Stimulated activated CD8-positive, alpha-beta memory T cell treated with anti-CD3 and anti-CD28 coated beads, Interleukin-7, amount 100 ng/mL, for 4 hours (primary cell): ENCODE results near the gene MICALL2.

ENCODE experiments used
- DNase-seq, 2 donors: peaks; one replicate each; pipeline ENCODE4 v3.0.0-alpha.2; 2020; ENCODE audit warnings: low read depth in 2 of 2

MICALL2 gene

DNA sequence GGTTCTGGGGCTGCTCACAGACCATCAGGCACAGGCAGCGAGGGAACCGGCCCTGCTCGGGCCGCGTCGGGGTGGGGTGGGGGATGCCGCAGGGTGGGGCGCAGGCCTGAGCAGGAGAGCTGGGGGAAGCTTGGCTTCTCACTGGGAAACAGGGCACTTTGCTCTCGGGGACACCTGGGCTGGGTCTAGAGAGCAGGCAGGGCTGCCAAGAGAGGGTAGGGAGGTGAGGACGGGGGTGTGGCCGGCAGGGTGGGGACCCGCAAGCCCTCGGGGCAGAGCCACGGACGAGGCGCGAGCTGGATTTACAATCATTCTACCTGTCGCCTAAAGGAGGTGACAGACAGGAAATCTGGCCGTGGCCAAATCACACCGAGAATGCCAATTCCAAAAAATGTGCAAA lies 33.9 kb upstream of the MICALL2 start:
- DNase-seq: no peak

DNA sequence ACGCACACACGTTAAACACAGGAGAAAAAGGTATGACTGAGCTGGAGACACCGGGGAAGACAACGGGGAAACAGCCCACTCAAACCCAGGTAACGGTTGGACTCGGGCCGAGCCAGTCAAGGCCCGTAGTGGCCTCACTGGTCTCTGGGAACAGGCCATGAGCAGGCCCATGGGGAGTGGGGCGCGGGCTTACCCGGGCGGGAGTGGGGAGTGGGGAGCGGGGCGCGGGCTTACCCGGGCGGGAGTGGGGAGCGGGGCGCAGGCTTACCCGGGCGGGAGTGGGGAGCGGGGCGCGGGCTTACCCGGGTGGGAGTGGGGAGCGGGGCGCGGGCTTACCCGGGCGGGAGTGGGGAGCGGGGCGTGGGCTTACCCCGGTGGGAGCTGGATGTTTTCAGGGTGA lies 33.4 kb upstream of the MICALL2 start:
- no peak for DNase-seq

DNA sequence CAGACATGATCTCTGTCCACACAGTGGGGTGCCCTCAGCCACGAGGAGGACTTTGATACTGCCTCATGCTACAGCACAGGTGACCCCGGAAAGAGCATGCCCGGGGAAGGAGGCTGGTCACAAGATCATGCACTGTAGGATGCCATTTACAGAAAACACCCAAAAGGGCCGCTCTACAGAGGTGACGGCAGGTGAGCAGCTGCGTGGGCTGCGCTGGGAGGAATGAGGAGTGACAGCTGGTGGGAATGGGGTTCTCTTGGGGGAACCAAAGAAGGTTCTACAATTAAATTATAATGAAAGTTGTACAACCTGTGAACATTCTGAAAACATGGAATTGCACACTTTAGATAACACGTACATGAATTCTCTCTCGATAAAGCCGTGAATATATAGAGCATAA lies 33.0 kb upstream of the MICALL2 start:
- DNase-seq: no peak

DNA sequence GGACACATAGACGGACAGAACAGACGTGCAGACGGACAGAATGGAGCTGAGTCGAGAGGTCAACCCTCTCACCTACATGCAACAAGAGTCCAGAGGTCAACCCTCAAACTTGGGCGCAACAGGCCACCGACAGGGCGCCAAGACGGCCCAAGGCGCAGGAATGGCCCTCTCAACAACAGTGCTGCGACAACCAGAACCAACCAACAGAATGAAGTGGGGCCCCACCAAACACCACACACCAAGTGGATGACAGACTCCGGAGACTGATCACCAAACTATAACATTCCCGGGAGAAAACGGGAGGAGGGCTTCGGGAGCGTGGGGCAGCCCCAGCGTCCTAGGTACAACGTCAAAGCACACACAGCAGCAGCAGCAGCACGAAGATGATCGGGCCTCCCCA lies 31.6 kb upstream of the MICALL2 start:
- DNase-seq: no peak

DNA sequence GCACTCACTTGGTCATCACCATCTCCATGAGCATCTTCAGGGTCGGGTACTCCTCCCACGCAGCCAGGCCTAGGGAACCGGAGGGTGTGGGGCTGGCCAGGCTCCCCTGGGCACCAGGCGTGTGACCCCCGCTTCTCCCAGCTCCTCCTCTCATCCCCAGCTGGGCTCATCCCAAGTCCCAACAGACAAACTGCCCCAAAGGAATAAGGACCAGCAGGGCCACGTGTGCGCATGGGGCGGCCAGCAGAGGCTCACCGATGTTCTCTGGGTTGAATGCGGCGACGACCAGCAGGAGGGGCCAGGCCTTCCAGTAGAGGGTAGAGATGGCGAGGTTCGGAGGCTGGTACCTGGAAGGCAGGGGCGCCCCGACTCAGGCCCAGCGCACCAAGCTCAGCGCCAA lies 30.1 kb upstream of the MICALL2 start:
- DNase-seq: no peak

DNA sequence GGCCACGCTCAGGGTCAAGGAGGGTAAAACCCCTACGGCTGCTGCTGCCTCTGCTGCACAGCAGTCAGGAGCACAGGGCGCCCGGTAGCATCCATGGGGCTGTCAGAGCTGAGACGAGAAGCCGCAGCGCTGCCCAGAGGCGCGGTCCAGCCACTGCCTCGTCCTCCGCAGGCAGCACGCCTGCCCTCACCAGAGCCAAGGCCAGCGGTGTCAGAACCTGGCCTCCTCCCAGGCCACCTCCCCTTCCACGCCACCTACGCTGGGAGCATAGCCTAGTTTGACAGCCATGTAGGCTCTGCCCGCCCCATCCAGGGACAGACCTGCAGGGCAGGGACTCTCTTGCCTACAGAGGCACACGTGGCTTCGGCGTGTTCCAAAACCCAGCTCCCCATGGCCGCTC lies 28.7 kb upstream of the MICALL2 start:
- no peak for DNase-seq

DNA sequence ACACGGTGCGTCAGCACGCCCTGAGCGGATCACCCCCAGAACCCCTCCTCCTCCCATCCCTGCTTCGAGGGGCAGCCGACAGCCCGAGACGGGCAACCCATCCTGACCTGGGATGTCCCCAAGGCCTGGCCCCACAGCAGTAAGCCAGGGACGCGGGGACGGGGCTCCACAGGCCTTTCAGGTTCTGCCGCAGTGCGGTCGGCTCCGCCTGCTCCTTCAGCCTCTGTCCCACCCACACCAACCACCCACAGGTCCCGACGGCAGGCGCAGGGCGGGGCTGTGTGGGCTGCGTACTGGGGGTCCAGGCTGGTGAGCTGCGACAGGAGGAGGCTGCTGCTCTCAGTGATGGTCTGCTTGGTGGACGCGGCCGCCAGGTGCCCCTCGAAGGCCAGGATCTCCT lies 28.2 kb upstream of the MICALL2 start:
- DNase-seq: no peak

DNA sequence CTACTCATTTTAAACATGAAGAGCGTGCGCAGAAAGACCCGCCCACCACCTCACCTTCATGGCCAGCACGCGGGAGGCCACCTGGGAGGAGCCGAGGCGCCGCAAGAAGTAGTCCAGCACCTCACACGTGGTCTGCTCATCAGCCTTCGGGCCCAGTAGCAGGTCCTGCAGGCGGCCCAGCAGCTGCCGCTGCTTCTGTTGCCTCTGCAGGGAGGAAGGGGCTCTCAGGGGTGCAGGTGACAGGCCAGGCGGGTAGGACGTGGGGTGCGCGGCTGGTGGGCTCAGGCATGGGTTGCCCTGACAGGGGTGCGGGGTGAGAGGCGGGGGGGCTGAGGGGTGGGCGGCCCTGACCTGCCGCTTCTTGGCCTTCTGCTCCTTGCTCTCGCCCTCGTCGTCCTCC lies 27.3 kb upstream of the MICALL2 start:
- DNase-seq: no peak

DNA sequence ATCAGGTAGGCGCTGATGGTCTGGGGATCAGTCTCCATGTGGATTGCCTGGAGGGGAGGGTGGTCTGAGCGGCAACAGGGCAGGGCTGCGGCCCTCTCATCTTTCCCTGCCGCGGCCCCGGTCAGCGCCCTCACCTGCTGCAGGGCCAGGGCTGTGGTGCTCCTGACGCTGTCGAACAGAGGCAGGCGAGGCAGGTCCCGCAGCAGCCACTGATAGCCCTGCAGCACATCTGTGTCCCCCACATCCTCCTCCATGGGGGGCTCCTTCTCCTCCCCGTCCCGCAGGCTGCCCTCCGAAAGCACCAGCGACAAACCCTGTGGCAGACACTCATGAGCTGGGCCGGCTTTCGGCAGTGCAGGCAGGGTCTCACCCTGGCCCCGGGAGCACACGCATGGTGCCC lies 25.9 kb upstream of the MICALL2 start:
- DNase-seq: no peak

DNA sequence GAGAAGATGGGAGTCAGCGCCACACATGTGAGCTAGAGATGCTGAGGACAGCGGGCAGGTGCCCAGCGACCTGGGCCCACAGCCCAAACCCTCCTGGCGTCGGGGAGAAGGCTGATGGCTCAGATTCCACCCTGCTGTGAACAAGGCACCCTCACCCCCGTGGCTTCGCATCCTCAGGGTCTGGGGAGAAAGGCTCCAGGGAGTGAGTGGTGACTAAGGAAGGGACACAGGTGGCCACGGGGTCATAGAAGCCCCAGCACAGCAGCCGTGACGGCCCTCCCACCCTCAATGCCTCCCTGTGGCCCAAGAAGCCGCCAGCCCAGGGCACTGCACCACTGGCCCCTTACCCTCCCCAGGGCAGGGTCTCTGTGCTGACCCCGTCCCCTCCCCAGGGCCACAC lies 25.3 kb upstream of the MICALL2 start:
- no peak for DNase-seq

DNA sequence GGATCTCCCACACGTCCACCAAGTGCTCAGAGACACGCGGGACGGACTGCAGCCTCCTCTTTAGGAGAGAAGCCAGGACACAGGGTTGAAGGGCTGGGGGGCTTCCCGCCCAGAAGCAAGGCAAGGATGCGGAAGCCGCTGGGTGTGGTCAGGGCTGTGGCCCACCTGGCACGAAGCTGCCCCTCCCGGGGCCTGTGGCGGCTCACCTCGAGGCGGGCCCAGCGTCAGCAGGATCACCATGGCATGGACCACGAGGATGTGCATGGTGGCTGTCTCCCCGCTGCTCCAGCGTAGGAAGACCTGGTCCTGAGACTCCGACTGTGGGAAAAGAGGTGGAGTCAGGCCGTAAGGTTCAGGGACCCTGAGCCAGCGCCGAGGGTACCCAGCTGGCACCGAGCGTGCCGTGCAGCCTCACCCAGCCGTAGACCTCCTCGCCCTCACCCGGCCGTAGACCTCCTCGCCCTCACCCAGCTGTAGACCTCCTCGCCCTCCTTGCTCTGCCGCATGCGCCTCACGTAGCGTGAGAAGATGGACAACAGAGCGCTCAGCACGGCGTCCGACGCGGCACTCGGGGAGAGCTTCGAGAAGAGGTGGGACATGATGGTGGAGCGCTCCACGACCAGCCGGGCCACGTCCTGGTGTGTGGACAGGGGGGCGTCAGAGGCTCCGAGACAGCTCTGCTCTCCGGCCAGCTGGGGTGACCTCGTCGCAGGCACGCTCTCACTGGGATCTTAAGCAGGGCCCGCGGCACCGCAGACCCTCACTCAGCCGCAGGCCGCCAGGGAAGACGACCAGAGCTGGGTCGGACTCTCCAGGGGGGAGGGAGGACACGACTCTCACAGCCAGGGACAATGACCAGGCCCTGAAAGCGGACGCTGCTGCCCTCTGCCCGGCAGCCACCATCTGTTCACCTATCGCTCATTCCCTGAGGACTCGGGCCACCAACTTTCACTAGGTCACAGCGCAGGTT lies 24.6 kb upstream of the MICALL2 start:
- DNase-seq: no peak

DNA sequence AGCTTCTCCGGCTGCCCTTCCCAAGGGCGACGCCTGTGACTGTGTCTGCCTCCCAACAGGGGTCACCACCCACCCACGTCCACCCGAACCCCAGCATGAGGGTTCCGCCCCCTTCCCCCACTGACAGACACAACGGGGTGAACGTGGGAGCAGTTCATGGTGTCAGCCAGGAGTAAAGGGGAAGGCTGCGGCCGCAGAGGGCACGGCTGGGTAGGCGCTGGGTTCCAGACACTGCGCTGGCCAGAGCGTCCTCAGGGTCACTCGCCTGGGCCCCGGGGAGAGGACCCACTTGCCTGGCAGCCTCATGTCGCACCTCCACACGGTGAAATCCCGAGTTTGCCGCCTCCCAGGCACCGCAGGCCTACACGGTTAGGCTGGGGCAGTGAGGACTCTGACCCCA lies 23.8 kb upstream of the MICALL2 start:
- DNase-seq: no peak

DNA sequence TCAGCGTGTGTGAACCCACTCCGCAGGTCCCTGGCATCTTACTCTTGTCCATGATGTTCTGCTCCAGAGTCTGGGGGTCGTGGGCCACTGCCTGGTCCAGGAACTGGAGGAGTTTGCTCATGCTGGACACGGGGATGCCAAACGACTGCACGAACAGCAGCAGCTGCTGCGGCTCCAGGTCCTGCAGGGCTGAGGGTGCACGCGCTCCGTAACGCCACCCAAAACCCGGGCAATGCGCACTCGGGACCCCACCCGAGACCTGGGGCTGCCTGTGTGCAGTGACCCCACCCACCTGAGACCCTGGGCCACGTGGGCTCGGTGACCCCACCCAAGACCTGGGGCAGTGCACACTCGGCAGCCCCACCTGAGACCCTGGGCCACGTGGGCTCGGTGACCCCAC lies 22.0 kb upstream of the MICALL2 start:
- DNase-seq: no peak

DNA sequence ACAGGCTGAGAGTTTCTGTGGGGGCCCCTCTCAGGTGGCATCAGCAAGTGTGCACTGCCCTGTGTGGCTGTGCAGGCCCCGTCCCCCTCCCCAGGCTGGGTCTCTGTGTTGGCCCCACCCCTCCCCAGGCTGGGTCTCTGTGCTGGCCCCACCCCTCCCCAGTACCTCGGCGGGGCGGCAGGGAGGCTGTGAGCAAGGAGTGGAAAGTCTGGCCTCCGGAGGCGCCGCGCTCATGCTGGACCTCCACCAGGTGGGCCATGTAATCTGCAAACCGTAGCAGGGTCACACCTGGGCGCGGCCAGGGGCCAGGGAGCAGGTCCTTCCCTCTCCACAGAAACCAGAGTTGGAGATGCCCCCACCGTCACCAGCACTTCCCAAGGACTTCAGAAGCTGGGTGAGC lies 21.4 kb upstream of the MICALL2 start:
- no peak for DNase-seq

DNA sequence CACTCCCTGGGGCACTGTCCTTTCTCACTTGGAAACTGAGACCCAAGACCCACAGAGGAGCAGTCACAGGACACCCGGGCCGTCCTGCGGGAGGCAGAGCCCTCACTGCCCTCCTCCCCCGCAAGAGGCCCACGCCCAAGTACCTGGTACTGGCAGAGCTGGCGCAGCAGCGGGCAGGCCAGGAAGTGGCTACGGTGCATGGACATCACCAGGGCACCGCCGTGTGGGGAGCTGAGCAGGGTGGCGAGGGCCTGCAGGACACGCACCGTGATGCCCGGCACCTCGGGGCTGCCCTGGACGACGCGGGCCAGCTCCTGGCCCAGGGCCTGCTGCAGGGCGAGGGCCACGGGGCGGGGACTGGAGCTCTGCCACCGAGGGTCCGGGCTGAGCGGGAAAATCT lies 20.0 kb upstream of the MICALL2 start:
- no peak for DNase-seq

DNA sequence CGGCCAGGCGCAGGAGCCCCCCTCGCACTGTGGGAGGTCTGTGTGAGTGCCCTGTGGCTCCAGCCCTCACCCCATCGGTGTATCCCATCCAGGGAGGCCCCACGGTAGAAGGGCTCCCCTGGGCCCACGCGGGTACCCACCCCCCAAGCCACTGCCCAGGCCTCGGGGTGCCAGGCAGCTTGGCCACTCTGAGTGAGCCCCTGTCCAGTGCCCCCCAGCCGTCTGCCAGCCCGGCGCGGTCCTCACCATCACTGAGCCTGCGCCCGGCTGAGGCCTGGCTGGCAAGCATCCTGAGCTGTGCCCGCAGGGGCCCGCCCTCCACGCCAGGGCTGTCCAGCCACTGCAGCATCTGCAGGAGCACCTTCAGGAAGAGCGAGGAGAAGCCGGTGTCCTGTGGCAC lies 19.2 kb upstream of the MICALL2 start:
- DNase-seq: no peak

DNA sequence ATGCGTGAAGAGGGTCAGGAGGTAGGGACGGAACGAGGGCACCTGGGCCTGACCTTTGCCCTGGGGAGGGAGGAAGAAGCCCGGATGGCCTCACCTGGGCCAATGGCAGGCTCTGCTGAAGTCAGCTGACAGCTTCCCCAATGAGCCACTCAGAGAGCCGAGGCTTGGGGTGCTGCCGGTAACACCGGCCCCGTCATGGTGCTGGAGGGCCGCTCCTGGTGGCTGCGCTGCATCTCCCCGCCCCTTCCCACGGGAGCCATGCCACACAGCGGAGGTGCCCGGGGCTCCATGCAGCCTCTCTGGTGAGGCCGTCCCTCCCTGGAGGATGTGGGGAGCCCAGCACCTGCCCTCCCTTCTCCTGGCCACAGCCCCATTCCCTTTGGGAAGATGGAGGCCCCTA lies 17.6 kb upstream of the MICALL2 start:
- DNase-seq: no peak

DNA sequence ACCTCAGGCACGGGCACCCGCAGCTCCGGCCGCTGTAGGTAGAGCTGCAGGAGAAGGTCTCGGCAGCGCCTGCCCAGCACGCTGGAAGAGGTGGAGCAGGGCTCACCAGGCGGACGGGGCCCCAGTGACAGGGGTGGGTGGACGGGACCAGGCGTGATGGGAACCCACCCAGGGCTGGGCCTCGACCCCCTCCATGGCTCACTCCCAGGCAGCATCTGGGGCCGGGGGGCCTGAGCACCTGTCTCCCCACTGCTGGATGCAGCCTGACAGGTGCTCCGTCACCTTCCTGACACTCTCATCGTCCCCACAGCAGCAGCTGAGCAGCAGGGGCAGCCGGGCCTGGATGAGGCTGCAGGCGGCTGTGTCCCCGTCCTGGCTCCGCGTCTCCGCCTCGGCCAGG lies 16.7 kb upstream of the MICALL2 start:
- DNase-seq: no peak

DNA sequence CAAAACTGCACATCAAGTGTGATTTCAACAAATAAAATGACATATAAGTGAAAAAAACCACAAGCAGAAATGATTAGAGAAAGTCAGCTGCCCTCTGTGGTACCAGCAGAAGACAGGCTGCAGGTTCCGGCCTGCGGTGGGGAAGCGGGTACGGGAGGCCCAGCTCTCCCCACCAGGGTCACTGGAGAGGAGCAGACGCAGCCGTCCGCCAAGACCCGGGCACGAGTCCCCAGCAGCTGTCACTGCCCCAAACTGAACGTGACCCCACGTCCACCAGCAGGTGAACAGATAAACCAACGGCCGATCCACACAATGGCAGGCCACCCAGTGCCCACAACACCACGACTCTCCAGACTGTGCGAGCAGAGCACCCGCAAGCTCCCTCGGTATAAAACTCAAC lies 16.1 kb upstream of the MICALL2 start:
- no peak for DNase-seq

DNA sequence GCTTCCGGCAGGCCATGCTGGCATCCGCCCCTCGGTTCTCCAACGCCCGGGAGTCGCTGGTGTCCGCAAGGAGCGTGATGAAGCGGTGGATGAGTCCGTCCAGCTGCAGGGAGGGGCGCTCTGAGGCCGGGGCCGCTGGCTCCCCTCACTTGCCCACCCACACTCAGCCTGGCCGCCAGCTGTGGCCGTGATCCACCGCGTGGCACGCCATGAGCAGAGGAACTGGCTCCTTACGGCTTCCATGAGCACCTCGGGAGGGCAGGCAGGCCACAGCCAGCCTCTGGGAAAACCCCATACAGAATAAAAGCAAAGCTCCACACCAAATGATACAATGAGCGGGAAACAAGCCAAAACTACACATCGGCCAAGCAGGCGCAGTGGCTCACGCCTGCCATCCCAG lies 15.5 kb upstream of the MICALL2 start:
- no peak for DNase-seq

DNA sequence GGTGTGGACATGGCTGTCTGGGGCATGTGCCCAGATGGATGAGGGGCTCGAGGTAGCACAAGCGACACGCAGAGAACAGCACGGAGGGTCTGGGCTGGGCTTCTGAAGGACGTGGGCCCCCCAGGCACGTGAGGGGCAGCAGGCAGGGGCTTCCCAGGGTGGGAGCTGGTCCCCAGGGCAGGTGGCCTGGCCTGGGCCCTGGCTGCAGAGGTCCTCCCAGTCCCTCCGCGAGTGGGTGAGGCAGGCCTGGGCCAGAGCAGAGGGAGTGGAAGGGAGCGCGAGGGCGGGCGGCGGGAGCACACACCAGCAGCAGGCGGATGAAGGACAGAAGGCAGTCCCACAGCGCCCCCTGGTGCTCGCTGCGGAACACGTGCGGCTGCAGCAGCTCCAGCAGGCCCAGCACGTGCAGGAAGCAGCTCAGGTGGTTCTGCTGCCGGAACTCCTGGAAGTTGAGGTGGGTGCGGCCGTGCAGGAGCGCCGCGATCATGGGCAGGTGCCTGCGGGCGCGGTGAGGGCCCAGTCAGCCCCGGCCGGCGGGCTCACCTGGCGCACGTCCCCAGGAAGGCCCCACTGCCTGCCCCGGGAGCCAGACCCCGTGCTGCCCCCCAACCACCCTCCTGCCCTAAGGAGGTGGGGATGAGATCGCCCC lies 14.7 kb upstream of the MICALL2 start:
- DNase-seq: peak; percentile 60 to 74

DNA sequence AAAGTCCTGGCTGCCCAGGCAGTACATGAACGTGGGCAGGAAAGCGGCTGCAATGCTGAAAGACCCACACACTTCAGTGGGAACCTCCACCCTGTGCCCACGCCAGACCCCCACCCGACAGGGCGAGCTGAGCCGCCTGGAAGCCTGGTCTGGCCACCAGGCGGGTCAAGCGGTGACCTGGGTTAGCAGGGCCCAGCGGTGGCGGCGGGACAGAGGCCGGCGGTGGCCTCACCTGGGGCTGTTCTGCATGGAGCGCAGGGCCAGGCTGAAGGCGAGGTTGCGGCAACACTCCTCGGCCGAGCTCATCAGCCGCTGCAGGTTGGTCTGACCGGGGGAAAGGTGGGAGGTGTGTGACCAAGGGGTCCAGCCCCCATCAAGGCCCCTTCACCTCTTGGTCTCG lies 11.6 kb upstream of the MICALL2 start:
- no peak for DNase-seq

DNA sequence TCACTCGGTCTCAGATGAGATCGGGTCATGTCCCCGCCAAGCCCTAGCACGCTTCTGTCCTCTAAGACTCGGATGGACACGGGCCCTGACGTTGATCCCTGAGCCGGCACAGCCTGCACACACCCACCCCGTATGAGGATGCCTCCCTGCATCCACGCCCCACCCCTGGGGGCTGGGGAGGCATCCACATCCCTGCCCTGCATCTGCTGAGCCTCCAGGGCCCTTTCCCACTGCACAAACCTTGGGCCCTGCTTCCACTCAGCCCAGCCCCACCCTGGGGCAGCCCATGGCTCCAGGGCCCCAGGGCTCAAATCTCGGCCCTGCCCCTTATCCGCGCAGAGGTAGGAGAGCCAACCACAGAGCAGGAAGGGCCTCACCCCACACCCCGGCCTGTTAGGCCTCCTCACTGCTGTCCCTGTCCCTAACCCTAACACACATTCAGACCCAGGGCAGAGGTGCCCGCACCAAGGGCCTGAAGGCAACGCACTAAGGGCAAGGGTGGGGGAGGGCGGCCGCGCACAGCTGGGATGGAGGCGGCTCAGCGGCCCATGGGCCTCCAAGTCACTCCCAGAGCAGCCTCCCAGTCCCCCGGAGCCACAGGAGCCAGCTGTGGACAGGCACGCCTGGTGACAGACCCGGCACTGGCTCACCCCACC lies 9.5 kb upstream of the MICALL2 start:
- no peak for DNase-seq
